Stimulated activated CD8-positive, alpha-beta memory T cell treated with anti-CD3 and anti-CD28 coated beads, Interleukin-2, amount 100 ng/mL, for 1 hour (primary cell): ENCODE data around the gene MDC1.
A peak's percentile ranks its signal among the peaks of the same experiment; 100 is the strongest.
"Not testable (repeated sequence)": the region's sequence is repeated elsewhere in the genome, so short reads cannot be mapped to it uniquely, and the experiment has no call there.

ENCODE experiments used
- DNase-seq, 2 donors: peaks; one replicate each; pipeline ENCODE4 v3.0.0-alpha.2; 2020; ENCODE audit warnings: low read depth in 2 of 2

Gene MDC1, protein sequence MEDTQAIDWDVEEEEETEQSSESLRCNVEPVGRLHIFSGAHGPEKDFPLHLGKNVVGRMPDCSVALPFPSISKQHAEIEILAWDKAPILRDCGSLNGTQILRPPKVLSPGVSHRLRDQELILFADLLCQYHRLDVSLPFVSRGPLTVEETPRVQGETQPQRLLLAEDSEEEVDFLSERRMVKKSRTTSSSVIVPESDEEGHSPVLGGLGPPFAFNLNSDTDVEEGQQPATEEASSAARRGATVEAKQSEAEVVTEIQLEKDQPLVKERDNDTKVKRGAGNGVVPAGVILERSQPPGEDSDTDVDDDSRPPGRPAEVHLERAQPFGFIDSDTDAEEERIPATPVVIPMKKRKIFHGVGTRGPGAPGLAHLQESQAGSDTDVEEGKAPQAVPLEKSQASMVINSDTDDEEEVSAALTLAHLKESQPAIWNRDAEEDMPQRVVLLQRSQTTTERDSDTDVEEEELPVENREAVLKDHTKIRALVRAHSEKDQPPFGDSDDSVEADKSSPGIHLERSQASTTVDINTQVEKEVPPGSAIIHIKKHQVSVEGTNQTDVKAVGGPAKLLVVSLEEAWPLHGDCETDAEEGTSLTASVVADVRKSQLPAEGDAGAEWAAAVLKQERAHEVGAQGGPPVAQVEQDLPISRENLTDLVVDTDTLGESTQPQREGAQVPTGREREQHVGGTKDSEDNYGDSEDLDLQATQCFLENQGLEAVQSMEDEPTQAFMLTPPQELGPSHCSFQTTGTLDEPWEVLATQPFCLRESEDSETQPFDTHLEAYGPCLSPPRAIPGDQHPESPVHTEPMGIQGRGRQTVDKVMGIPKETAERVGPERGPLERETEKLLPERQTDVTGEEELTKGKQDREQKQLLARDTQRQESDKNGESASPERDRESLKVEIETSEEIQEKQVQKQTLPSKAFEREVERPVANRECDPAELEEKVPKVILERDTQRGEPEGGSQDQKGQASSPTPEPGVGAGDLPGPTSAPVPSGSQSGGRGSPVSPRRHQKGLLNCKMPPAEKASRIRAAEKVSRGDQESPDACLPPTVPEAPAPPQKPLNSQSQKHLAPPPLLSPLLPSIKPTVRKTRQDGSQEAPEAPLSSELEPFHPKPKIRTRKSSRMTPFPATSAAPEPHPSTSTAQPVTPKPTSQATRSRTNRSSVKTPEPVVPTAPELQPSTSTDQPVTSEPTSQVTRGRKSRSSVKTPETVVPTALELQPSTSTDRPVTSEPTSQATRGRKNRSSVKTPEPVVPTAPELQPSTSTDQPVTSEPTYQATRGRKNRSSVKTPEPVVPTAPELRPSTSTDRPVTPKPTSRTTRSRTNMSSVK (N-terminal part only)

GRCh38 chr6:30717129-30717844, at the start of gene MDC1:
Gene MDC1, minus strand, starts transcription at chr6:30717281. Its CDS starts 2,106 bp downstream, at chr6:30715175.
- DNase-seq = peak; percentile 97 to 98

DNA sequence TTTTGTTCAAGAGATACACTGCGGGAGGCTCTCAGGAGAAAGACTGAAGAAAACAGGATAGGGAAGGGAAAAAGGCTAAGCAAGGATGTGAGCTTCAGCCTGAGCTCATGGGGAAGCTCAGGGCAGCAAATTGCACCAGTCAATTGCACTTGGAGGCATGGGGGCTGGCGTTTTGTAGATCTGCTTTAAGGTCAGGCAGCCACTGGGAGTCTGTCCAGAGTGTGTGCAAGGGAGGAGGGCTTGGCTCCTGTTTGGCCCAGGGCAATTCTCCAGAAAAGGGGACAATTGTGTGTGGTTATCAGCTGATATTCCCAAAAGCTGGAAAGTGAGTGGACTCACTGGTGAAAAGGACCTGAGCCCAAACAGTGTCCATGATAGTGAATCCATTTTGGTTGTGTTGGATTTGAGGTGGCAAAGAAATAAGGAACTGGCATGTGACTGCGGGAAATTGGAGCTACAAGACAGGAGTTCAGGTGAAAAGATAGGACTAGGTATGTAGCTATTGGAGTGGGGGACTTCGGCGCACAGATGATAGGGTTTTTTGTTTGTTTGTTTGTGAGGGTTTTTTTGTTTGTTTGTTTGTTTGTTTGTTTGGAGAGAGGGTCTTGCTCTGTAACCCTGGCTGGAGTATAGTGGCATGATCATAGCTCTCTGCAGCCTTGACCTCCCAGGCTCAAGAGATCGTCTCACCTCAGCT, 49.5 kb upstream of the MDC1 start:
- DNase-seq = no peak

DNA sequence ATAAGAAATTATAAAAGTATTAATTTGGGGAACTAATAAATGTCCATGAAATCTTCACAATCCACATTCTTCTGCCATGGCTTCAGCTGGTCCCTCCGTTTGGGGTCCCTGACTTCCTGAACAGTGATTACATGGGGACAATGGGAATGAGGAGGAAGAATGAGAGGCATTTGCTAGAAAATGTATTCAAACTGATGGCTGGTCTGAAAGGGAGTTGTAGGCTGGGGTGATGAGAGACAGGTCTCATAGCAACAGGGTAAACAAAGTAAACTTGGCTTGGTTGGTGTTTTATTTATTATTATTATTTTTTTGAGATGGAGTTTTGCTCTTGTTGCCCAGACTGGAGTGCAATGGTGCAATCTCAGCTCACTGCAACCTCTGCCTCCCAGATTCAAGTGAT, 48.4 kb upstream of the MDC1 start:
- DNase-seq = not testable (repeated sequence)

- DNase-seq = not testable (repeated sequence)
These were observed 47.5 kb upstream of the MDC1 start for GRCh38 chr6:30764490-30765043.

DNA sequence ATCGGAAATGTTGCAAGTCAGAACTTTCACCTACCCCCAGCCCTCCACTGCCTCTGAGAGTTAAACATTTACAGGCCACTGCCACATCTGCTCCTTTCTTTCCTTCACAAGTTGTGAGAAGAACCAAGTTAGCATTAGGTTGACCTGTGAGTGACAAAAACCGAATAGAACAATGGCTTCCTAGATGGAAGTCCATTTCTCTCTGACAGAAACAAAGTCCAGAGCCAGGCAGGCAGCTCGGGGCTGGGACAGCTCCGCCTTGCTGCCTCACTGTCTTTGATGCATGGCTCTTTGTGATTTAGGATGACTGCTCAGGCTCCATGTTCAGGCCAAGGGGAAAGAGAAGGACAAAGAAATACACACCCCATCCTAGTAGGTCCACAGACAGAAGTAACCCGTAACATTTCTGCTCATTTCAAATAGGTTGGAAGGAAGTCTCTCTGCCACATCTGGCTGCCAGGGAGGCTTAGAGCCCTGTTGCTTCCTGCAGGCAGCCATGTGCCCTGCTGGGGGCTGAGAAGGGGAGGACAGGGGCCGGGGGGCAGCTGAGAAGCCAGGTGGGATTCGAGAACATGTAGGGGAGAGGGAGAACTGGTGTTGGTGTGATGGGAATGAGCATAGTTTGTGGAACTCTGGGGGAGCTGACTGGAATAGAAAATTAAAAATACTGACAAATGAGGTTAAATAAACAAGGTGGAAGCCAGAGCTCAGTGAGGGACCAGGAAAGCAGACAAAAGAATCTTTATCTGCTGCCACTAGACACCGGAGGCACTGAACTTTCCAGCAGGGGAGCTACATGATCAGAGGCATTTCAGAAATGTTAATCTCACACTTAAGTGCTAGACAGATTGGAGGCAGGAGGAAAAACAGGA, 46.8 kb upstream of the MDC1 start:
- no peak for DNase-seq

DNA sequence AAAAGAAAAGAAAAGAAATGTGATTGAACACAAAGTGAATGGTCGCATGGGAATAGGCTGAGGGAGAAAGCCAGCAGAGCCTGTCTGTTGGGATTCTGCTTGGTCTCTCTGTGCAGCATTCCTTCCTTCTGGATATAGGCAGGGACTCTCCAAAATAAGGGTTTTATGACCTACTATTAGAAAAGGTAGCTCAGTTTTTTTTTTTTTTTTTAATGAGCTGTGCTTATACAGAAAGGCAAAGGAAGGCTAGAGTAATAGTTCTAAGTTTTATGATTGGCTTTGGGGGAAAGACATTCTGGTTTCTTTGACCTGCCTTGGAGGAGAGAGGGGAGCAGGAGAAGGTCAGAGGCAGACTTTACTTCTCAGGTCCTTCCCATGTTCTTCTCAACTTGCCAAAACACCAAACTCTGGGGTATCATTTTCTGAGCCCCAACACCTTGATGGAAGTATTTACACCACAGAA, 46.1 kb upstream of the MDC1 start:
- DNase-seq = no peak

- no peak for DNase-seq
These were observed 44.8 kb upstream of the MDC1 start for GRCh38 chr6:30761791-30762429.

DNA sequence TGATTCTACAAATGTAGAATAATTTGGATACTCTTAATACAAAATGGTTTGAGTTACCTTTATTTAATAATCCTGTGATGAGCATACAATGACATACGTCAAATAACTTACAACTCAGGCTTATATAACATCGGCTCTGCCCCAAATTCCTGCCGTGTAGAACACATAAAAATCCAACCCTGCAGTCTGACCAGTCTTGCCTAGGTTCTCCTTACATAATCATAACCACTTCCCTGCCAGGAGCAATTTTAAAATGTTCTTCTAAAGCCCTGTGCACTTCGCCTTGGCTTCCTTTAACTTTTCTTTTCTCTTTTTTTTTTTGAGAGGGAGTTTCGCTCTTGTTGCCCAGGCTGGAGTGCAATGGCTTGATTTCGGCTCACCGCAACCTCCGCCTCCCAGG, 43.5 kb upstream of the MDC1 start:
- no peak for DNase-seq

DNA sequence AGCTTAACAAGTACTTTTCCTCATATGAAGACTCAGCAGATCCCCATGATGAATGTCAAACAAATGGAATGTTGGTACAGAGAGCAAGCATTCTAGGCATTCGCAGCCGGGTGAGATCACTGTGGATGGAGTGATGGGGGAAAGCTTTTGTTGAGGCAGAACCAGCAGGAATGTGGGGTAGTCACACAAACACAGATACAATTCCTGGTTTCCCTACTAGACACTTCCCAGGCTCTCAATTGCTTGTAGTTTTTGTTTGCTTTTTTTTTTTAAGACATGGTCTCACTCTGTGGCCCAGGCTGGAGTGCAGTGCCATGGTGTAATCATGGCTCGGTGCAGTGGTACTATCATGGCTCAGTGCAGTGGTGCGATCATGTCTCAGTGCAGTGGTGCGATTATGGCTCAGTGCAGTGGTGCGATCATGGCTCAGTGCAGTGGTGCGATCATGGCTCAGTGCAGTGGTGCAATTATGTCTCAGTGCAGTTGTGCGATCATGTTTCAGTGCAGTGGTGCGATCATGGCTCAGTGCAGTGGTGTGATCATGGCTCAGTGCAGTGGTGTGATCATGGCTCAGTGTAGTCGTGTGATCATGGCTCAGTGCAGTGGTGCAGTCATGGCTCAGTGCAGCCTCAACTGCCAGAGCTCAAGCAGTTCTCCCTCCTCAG, 42.6 kb upstream of the MDC1 start:
- no peak for DNase-seq

DNA sequence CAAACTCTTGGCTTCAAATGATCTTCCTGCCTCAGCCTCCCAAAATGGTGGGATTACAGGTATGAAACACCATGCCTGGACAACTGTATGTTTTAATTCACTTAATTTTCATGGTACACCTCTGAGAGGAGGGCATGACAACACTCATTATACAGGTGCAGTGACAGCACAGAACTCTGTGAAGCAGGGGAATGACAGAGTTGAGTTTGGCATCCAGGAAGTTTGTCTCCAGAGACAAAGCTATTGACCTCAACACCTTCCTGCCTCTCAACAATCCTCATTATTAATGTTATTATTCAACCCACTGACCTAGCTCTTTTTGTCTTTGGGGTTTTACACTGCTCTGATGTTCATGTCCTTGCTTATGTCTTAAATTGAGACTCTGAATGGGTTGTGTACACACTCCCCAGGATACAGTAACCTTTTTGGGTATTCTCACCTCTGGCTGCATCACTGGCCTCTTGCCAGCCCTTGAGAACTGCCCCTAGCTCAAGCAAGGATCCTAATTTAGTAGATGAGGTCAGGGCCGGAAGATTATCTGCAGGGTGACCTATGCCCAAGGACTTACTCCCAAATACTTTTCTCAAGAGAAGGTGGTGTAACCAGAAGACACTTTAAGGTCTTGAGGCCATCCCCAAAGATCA, 40.3 kb upstream of the MDC1 start:
- DNase-seq = no peak

DNA sequence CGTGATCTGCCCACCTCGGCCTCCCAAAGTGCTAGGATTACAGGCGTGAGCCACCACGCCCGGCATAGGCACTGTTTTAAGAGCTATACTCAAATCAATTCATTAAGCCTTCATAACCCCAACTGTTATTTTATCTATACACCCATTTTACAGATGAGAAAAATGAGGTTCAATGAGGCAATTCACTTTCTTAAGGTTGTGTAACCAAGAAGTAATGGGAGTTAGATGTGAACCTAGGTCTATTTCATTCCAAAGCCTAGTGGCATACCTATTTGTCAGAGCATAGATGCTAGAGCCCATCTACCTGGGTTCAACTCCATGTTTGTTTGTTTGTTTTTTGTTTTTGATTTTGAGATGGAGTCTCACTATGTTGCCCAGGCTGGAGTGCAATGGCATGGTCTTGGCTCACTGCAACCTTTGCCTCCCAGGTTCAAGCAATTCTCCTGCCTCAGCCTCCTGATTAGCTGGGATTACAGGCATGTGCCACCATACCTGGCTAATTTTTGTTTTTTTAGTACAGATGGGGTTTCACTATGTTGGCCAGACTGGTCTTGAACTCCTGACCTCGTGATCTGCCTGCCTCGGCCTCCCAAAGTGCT, 39.4 kb upstream of the MDC1 start:
- not testable (repeated sequence) for DNase-seq

- no peak for DNase-seq
These were observed 37.5 kb upstream of the MDC1 start for GRCh38 chr6:30754631-30755030.

- no peak for DNase-seq
These were observed 35.3 kb upstream of the MDC1 start for GRCh38 chr6:30752157-30752927.

DNA sequence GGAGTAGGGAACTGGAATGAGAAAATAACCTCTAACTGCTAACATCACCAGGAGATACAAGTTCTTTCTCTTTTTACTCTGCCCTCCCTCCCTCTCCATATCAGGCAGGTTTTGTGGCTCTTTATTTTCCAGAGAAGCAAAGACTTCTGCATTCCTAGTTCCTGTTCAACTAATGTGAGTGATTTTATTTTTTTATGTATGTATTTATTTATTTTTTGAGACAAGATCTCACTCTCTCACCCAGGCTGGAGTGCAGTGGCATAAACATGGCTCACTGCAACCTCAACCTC, 33.2 kb upstream of the MDC1 start:
- no peak for DNase-seq

DNA sequence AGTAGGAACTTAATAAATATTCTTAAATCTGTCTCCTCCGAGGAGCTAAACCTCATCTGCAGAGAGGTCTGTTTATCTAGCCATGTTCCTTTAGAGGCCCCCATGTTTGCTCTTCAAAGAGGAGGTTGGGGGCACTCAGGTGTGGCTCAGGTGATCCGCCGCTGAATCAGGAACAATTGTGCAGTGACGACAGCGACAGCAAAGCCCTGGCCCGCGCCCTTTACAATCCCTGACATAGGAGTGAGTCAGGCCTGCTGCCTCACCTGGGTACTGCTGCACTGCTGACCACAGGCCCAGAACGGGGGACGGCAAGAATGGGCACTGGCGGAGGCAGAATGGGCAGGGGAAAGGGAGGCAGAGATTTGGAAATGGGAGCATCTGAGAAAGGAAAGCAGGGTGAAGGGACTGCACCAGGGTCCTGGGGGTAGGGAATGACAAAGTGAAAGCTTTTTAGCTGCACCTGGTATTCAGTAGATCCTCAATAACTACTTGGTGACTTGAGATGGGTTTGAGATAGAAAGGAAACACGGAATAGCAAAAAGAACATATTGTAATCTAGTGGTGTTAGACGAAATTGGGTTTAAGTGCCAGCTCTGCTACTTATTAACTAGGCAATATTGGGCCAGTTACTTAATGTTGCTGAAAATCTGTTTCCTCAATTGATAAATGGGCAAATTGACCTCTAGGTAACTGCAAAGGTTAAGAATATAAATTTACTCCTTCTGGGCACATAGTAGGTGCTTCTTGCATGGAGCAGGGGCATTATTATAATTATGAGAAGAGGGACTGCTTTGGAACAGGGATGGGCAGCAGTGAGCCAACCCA, 32.7 kb upstream of the MDC1 start:
- no peak for DNase-seq
